SK-N-SH treated with all-trans-retinoic acid at 6 μM for 48 hours (cell line): ENCODE data around the gene POLR2C.

Experiments used
- ARNTL ChIP-seq: fragments of 450-650 bp; formaldehyde crosslinking; IDR thresholded peaks from 2 replicates; pipeline ENCODE4 v1.5.0; 2020; ENCODE audit warnings: low read depth, mild to moderate bottlenecking, moderate library complexity, borderline replicate concordance
- ESRRG ChIP-seq: fragments of 250-450 bp; sonication (Bioruptor Pico); IDR thresholded peaks from 2 replicates; pipeline ENCODE4 v1.6.1; 2021; ENCODE audit warnings: mild to moderate bottlenecking
- GLIS3 ChIP-seq: fragments of 250-450 bp; sonication (Bioruptor Pico); IDR thresholded peaks from 2 replicates; pipeline ENCODE4 v1.5.0; 2020; ENCODE audit warnings: mild to moderate bottlenecking, moderate library complexity
- ISL1 ChIP-seq: fragments of 250-450 bp; sonication (Bioruptor Pico); IDR thresholded peaks from 2 replicates; pipeline ENCODE4 v2.1.2; 2022; ENCODE audit warnings: mild to moderate bottlenecking, moderate library complexity
- PPARA ChIP-seq: fragments of 250-450 bp; sonication (Bioruptor Pico); IDR thresholded peaks from 2 replicates; pipeline ENCODE4 v1.5.0; 2020; ENCODE audit warnings: mild to moderate bottlenecking, borderline replicate concordance
- SNAI2 ChIP-seq: fragments of 250-450 bp; sonication (Bioruptor Pico); IDR thresholded peaks from 2 replicates; pipeline ENCODE4 v1.5.0; 2020; ENCODE audit warnings: mild to moderate bottlenecking, moderate library complexity
- TCF4 ChIP-seq: fragments of 250-450 bp; sonication (Bioruptor Pico); IDR thresholded peaks from 2 replicates; pipeline ENCODE4 v1.8.0; 2021; ENCODE audit warnings: mild to moderate bottlenecking, moderate library complexity, borderline replicate concordance
- TOX ChIP-seq: fragments of 250-450 bp; sonication (Bioruptor Pico); IDR thresholded peaks from 2 replicates; pipeline ENCODE4 v1.8.0; 2021; ENCODE audit warnings: mild to moderate bottlenecking, moderate library complexity, borderline replicate concordance
- ZFP3 ChIP-seq: fragments of 250-450 bp; sonication (Bioruptor Pico); IDR thresholded peaks from 2 replicates; pipeline ENCODE4 v1.5.0; 2020; ENCODE audit warnings: mild to moderate bottlenecking, moderate library complexity
- ZNF70 ChIP-seq: fragments of 450-650 bp; formaldehyde crosslinking; IDR thresholded peaks from 2 replicates; pipeline ENCODE4 v1.5.0; 2020; ENCODE audit warnings: mild to moderate bottlenecking, moderate library complexity
- TF ChIP-seq, protein P1 (sequence below): fragments of 250-450 bp; sonication (Bioruptor Pico); IDR thresholded peaks from 2 replicates; pipeline ENCODE4 v1.8.0; 2021; ENCODE audit warnings: low read depth, mild to moderate bottlenecking, moderate library complexity, borderline replicate concordance
- TF ChIP-seq, protein P2 (sequence below): fragments of 250-450 bp; sonication (Bioruptor Pico); IDR thresholded peaks from 2 replicates; pipeline ENCODE4 v1.8.0; 2020; ENCODE audit warnings: mild to moderate bottlenecking, moderate library complexity, borderline replicate concordance
- TF ChIP-seq, protein P3 (sequence below): fragments of 250-450 bp; sonication (Bioruptor Pico); IDR thresholded peaks from 2 replicates; pipeline ENCODE4 v1.5.0; 2020; ENCODE audit warnings: mild to moderate bottlenecking, moderate library complexity
- TF ChIP-seq, protein P4 (sequence below): fragments of 250-450 bp; sonication (Bioruptor Pico); IDR thresholded peaks from 2 replicates; pipeline ENCODE4 v1.5.1; 2021; ENCODE audit warnings: mild to moderate bottlenecking, moderate library complexity

DNA sequence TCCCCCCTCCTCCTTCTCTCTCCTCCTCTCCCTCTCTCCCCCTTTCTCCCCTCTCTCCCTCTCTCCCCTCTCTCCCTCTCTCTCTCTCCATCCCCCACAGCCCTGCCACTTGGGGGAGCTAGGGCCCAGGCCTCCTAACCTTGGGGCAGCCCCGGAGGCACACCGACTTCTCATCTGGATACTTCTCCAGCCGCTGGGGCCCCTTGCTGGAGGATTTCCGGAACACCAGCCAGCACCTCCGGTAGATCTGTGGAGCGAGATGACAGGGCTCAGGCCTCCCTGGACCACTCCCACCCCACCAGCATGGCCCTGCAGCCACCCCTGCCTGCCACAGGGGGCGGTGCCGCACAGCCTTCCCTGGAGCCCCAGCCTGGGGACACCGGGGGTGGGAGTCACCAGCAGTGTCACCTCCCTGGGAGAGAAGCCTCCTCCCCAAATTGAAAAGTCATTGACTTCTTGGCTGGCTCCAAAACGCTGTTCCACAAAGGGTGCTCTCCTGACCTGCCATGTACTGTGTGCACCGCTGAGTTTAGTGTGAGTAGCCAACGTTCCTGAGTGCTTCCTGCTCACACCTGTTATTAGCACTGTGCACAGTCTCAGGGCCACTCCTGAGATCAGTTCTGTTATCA is 13.3 kb downstream of the POLR2C start:
- TF ChIP-seq GLIS3 (CRISPR knock-in tag) (no peak), ISL1 (CRISPR knock-in tag) (no peak), ZFP3 (CRISPR knock-in tag) (no peak), ZNF70 (CRISPR knock-in tag) (no peak), TCF4 (CRISPR knock-in tag) (no peak), ESRRG (CRISPR knock-in tag) (no peak), TOX (CRISPR knock-in tag) (no peak), ARNTL (CRISPR knock-in tag) (no peak), SNAI2 (CRISPR knock-in tag) (no peak), PPARA (CRISPR knock-in tag) (no peak)
- TF ChIP-seq, protein P1, sequence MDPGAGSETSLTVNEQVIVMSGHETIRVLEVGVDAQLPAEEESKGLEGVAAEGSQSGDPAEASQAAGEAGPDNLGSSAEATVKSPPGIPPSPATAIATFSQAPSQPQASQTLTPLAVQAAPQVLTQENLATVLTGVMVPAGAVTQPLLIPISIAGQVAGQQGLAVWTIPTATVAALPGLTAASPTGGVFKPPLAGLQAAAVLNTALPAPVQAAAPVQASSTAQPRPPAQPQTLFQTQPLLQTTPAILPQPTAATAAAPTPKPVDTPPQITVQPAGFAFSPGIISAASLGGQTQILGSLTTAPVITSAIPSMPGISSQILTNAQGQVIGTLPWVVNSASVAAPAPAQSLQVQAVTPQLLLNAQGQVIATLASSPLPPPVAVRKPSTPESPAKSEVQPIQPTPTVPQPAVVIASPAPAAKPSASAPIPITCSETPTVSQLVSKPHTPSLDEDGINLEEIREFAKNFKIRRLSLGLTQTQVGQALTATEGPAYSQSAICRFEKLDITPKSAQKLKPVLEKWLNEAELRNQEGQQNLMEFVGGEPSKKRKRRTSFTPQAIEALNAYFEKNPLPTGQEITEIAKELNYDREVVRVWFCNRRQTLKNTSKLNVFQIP (CRISPR knock-in tag), result no peak
- TF ChIP-seq, protein P2, sequence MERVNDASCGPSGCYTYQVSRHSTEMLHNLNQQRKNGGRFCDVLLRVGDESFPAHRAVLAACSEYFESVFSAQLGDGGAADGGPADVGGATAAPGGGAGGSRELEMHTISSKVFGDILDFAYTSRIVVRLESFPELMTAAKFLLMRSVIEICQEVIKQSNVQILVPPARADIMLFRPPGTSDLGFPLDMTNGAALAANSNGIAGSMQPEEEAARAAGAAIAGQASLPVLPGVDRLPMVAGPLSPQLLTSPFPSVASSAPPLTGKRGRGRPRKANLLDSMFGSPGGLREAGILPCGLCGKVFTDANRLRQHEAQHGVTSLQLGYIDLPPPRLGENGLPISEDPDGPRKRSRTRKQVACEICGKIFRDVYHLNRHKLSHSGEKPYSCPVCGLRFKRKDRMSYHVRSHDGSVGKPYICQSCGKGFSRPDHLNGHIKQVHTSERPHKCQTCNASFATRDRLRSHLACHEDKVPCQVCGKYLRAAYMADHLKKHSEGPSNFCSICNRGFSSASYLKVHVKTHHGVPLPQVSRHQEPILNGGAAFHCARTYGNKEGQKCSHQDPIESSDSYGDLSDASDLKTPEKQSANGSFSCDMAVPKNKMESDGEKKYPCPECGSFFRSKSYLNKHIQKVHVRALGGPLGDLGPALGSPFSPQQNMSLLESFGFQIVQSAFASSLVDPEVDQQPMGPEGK, result no peak
- TF ChIP-seq, protein P3, sequence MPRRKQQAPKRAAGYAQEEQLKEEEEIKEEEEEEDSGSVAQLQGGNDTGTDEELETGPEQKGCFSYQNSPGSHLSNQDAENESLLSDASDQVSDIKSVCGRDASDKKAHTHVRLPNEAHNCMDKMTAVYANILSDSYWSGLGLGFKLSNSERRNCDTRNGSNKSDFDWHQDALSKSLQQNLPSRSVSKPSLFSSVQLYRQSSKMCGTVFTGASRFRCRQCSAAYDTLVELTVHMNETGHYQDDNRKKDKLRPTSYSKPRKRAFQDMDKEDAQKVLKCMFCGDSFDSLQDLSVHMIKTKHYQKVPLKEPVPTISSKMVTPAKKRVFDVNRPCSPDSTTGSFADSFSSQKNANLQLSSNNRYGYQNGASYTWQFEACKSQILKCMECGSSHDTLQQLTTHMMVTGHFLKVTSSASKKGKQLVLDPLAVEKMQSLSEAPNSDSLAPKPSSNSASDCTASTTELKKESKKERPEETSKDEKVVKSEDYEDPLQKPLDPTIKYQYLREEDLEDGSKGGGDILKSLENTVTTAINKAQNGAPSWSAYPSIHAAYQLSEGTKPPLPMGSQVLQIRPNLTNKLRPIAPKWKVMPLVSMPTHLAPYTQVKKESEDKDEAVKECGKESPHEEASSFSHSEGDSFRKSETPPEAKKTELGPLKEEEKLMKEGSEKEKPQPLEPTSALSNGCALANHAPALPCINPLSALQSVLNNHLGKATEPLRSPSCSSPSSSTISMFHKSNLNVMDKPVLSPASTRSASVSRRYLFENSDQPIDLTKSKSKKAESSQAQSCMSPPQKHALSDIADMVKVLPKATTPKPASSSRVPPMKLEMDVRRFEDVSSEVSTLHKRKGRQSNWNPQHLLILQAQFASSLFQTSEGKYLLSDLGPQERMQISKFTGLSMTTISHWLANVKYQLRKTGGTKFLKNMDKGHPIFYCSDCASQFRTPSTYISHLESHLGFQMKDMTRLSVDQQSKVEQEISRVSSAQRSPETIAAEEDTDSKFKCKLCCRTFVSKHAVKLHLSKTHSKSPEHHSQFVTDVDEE (CRISPR knock-in tag), result no peak
- TF ChIP-seq, protein P4, sequence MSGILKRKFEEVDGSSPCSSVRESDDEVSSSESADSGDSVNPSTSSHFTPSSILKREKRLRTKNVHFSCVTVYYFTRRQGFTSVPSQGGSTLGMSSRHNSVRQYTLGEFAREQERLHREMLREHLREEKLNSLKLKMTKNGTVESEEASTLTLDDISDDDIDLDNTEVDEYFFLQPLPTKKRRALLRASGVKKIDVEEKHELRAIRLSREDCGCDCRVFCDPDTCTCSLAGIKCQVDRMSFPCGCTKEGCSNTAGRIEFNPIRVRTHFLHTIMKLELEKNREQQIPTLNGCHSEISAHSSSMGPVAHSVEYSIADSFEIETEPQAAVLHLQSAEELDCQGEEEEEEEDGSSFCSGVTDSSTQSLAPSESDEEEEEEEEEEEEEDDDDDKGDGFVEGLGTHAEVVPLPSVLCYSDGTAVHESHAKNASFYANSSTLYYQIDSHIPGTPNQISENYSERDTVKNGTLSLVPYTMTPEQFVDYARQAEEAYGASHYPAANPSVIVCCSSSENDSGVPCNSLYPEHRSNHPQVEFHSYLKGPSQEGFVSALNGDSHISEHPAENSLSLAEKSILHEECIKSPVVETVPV (CRISPR knock-in tag), result no peak
